HepG2 (cell line): ENCODE data around the gene KCNH1.

Experiments
- ATAD3A ChIP-seq: sonication (generic); formaldehyde crosslinking; IDR thresholded peaks from 2 replicates; pipeline ENCODE4 v1.4.0; 2020; ENCODE audit warnings: missing genetic modification reagents
- GATAD1 ChIP-seq: IDR thresholded peaks from 2 replicates; pipeline ENCODE4 v1.6.1; 2016; ENCODE audit warnings: missing genetic modification reagents, missing compliant biosample characterization
- NFIC ChIP-seq: IDR thresholded peaks from 2 replicates; pipeline ENCODE4 v1.6.1; 2012; ENCODE audit warnings: mild to moderate bottlenecking, low read length, inconsistent platforms
- SP140L ChIP-seq: sonication (generic); formaldehyde crosslinking; IDR thresholded peaks from 2 replicates; pipeline ENCODE4 v1.4.0; 2020; ENCODE audit warnings: missing genetic modification reagents, borderline replicate concordance
- TAF1 ChIP-seq: sonication (generic); formaldehyde crosslinking; IDR thresholded peaks from 2 replicates; pipeline ENCODE4 v1.4.0; 2020; ENCODE audit warnings: missing genetic modification reagents
- ZNF235 ChIP-seq: sonication (generic); formaldehyde crosslinking; IDR thresholded peaks from 2 replicates; pipeline ENCODE4 v1.8.1; 2023; ENCODE audit warnings: mild to moderate bottlenecking, missing genetic modification reagents, borderline replicate concordance
- ZNF317 ChIP-seq: sonication (generic); formaldehyde crosslinking; IDR thresholded peaks from 2 replicates; pipeline ENCODE4 v1.5.0; 2020; ENCODE audit warnings: mild to moderate bottlenecking, missing genetic modification reagents
- TF ChIP-seq, protein P1 (sequence below): IDR thresholded peaks from 2 replicates; pipeline ENCODE4 v1.4.0; 2020; ENCODE audit warnings: mild to moderate bottlenecking, missing genetic modification reagents
- TF ChIP-seq, protein P2 (sequence below): sonication (generic); formaldehyde crosslinking; IDR thresholded peaks from 2 replicates; pipeline ENCODE4 v1.4.0; 2020; ENCODE audit warnings: missing genetic modification reagents
- TF ChIP-seq, protein P3 (sequence below): sonication (generic); formaldehyde crosslinking; IDR thresholded peaks from 2 replicates; pipeline ENCODE4 v1.4.0; 2020; ENCODE audit warnings: missing genetic modification reagents
- TF ChIP-seq, protein P4 (sequence below): sonication (generic); formaldehyde crosslinking; IDR thresholded peaks from 2 replicates; pipeline ENCODE4 v1.5.0; 2020; ENCODE audit warnings: mild to moderate bottlenecking, missing genetic modification reagents, moderate library complexity

GRCh38 chr1:211174375-211174774 lies 40.4 kb upstream of the KCNH1 start:
- TF ChIP-seq, protein P1, sequence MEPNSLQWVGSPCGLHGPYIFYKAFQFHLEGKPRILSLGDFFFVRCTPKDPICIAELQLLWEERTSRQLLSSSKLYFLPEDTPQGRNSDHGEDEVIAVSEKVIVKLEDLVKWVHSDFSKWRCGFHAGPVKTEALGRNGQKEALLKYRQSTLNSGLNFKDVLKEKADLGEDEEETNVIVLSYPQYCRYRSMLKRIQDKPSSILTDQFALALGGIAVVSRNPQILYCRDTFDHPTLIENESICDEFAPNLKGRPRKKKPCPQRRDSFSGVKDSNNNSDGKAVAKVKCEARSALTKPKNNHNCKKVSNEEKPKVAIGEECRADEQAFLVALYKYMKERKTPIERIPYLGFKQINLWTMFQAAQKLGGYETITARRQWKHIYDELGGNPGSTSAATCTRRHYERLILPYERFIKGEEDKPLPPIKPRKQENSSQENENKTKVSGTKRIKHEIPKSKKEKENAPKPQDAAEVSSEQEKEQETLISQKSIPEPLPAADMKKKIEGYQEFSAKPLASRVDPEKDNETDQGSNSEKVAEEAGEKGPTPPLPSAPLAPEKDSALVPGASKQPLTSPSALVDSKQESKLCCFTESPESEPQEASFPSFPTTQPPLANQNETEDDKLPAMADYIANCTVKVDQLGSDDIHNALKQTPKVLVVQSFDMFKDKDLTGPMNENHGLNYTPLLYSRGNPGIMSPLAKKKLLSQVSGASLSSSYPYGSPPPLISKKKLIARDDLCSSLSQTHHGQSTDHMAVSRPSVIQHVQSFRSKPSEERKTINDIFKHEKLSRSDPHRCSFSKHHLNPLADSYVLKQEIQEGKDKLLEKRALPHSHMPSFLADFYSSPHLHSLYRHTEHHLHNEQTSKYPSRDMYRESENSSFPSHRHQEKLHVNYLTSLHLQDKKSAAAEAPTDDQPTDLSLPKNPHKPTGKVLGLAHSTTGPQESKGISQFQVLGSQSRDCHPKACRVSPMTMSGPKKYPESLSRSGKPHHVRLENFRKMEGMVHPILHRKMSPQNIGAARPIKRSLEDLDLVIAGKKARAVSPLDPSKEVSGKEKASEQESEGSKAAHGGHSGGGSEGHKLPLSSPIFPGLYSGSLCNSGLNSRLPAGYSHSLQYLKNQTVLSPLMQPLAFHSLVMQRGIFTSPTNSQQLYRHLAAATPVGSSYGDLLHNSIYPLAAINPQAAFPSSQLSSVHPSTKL (CRISPR knock-in tag) = no peak
- TF ChIP-seq NFIC (no peak), GATAD1 (no peak), ATAD3A (CRISPR knock-in tag) (no peak), TAF1 (CRISPR knock-in tag) (no peak), ZNF317 (CRISPR knock-in tag) (no peak), SP140L (CRISPR knock-in tag) (no peak), ZNF235 (CRISPR knock-in tag) (no peak)
- TF ChIP-seq, protein P2, sequence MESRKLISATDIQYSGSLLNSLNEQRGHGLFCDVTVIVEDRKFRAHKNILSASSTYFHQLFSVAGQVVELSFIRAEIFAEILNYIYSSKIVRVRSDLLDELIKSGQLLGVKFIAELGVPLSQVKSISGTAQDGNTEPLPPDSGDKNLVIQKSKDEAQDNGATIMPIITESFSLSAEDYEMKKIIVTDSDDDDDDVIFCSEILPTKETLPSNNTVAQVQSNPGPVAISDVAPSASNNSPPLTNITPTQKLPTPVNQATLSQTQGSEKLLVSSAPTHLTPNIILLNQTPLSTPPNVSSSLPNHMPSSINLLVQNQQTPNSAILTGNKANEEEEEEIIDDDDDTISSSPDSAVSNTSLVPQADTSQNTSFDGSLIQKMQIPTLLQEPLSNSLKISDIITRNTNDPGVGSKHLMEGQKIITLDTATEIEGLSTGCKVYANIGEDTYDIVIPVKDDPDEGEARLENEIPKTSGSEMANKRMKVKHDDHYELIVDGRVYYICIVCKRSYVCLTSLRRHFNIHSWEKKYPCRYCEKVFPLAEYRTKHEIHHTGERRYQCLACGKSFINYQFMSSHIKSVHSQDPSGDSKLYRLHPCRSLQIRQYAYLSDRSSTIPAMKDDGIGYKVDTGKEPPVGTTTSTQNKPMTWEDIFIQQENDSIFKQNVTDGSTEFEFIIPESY = no peak
- TF ChIP-seq, protein P3, sequence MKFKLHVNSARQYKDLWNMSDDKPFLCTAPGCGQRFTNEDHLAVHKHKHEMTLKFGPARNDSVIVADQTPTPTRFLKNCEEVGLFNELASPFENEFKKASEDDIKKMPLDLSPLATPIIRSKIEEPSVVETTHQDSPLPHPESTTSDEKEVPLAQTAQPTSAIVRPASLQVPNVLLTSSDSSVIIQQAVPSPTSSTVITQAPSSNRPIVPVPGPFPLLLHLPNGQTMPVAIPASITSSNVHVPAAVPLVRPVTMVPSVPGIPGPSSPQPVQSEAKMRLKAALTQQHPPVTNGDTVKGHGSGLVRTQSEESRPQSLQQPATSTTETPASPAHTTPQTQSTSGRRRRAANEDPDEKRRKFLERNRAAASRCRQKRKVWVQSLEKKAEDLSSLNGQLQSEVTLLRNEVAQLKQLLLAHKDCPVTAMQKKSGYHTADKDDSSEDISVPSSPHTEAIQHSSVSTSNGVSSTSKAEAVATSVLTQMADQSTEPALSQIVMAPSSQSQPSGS (CRISPR knock-in tag) = no peak
- TF ChIP-seq, protein P4, sequence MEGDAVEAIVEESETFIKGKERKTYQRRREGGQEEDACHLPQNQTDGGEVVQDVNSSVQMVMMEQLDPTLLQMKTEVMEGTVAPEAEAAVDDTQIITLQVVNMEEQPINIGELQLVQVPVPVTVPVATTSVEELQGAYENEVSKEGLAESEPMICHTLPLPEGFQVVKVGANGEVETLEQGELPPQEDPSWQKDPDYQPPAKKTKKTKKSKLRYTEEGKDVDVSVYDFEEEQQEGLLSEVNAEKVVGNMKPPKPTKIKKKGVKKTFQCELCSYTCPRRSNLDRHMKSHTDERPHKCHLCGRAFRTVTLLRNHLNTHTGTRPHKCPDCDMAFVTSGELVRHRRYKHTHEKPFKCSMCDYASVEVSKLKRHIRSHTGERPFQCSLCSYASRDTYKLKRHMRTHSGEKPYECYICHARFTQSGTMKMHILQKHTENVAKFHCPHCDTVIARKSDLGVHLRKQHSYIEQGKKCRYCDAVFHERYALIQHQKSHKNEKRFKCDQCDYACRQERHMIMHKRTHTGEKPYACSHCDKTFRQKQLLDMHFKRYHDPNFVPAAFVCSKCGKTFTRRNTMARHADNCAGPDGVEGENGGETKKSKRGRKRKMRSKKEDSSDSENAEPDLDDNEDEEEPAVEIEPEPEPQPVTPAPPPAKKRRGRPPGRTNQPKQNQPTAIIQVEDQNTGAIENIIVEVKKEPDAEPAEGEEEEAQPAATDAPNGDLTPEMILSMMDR (CRISPR knock-in tag) = no peak
